ENCODE results near the gene SLC15A3. TPM values are rescaled to one million over a fixed set of nuclear protein-coding genes. Genes with fewer than 3 reads are reported as not detected.

SLC15A3 gene
- total RNA-seq, 2 experiments from 2014 or later = 12.6 to 41.4 TPM

DNA sequence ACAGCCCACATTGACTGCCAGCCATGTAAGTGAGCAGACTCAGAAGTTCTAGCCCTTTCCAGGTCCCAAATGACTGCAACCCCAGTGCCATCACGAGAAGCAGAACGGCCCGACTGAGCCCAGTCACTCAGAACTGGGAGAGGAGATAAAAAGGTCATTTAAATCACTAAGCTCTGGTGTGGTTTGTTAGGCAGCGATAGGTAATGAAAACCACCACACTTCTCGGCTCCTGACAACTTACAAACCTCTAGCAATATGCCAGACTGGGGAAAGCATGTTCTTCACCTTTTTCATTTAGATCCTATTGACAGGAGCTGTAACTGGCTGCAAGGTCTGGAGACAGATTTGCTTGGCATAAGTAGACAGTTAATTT lies 6.7 kb downstream of the SLC15A3 start:
- intact Hi-C loops (cut with micrococcal nuclease; ENCODE audit: unreplicated experiment) = no loop called here
- no peaks in the 10 kb centered on the region for H3K9me2 ChIP-seq (ENCODE audit: insufficient read depth, low read length)
- POLR2A ChIA-PET = interaction anchor here (1.1 kb wide), 1 partner anchor 30 kb away, joined by 4 read pairs; no protein-coding TSS in a partner anchor
- CTCF ChIA-PET (ENCODE audit: unreplicated experiment) = no interaction called here
- no peak overlapping the region for H2AFZ ChIP-seq (ENCODE audit: low read length)
- DNase-seq (ENCODE audit: low spot score) = no peak
- BruUV-seq (replicated peaks) = no TSS peak
- H3K79me2 ChIP-seq (ENCODE audit: insufficient read depth, low read depth, low read length) = peaks cover 3% of the 10 kb centered on the region; the same call in 1 of the 2 replicates
- H3K4me3 ChIP-seq (ENCODE audit: low read depth, low read length, poor library complexity, severe bottlenecking) = no peak overlapping the region
- peaks cover 13% of the 10 kb centered on the region; the same call in 1 of the 2 replicates for H3K36me3 ChIP-seq (ENCODE audit: insufficient read depth, low read length)
- H3K4me2 ChIP-seq (ENCODE audit: low read length) = no peak overlapping the region
- H4K20me1 ChIP-seq (ENCODE audit: insufficient read depth, low read length) = no peaks in the 10 kb centered on the region
- no peak overlapping the region for H3K27ac ChIP-seq (ENCODE audit: low read depth, low read length, poor library complexity, severe bottlenecking)
- no peak for TF ChIP-seq EZH2phosphoT487 (IDR thresholded peaks at IDR 0.05; ENCODE audit: borderline replicate concordance, low read depth, low read length)
- TF ChIP-seq, protein P1, sequence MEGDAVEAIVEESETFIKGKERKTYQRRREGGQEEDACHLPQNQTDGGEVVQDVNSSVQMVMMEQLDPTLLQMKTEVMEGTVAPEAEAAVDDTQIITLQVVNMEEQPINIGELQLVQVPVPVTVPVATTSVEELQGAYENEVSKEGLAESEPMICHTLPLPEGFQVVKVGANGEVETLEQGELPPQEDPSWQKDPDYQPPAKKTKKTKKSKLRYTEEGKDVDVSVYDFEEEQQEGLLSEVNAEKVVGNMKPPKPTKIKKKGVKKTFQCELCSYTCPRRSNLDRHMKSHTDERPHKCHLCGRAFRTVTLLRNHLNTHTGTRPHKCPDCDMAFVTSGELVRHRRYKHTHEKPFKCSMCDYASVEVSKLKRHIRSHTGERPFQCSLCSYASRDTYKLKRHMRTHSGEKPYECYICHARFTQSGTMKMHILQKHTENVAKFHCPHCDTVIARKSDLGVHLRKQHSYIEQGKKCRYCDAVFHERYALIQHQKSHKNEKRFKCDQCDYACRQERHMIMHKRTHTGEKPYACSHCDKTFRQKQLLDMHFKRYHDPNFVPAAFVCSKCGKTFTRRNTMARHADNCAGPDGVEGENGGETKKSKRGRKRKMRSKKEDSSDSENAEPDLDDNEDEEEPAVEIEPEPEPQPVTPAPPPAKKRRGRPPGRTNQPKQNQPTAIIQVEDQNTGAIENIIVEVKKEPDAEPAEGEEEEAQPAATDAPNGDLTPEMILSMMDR (conservative IDR thresholded peaks at IDR 0.05; ENCODE audit: low read length) = no peak
- no peaks in the 10 kb centered on the region for H3K9me3 ChIP-seq (ENCODE audit: low read length)
- peaks cover 30% of the 10 kb centered on the region for H3K4me1 ChIP-seq (ENCODE audit: insufficient read depth, low read length, poor library complexity, severe bottlenecking)

DNA sequence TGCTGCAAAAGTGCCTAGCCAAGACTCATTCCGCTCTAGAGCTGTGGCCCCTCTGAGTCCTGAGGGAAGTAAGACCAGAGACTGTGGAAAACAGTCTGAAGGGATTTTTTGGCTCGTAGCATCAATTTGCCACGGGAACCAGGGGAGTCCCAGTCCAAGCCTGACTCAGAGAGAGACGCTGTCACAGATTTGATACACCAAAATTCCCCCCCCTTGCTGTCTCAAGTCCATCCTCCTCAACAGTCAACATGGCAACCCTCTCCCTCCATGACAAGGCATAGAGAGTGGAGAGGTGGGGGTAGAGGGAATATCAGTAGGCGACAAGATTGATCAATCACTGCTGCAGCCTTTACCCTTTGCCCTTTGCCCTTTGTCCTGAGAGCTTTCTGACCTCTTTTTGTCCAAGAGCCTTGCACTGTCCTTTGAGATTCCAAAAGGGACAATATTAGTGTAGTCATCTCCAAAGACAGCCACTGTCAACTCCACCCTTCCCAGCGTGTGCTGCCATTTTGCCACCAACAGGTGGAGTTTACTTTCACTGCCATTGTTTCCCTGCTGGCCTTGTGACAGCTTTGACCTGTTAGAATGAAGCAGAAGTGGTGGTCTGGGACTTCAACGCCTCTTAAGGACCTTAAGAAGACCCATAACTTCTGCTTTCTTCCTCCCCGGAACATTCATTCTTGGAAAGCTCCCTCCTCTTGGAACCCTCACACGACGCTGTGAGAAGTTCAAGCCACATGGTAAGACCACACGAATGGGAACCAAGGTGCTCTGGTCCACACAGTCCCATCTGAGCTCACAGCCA lies 7.3 kb downstream of the SLC15A3 start:
- peaks cover 24% of the 10 kb centered on the region for H3K4me1 ChIP-seq (ENCODE audit: insufficient read depth, low read length, poor library complexity, severe bottlenecking)
- H3K9me3 ChIP-seq (ENCODE audit: low read length) = no peaks in the 10 kb centered on the region
- ChIA-PET CTCF (ENCODE audit: unreplicated experiment) (no interaction called here), POLR2A (interaction anchor here (0.5 to 1.1 kb wide), 2 partner anchors 29 to 199 kb away, joined by 3 to 4 read pairs; no protein-coding TSS in a partner anchor)
- BruUV-seq (replicated peaks) = no TSS peak
- no peak for TF ChIP-seq EZH2phosphoT487 (IDR thresholded peaks at IDR 0.05; ENCODE audit: borderline replicate concordance, low read depth, low read length)
- TF ChIP-seq, protein P1 (conservative IDR thresholded peaks at IDR 0.05; ENCODE audit: low read length) = peak; percentile 63
- no peak for DNase-seq (ENCODE audit: low spot score)
- H2AFZ ChIP-seq (ENCODE audit: low read length) = no peak overlapping the region
- H3K4me2 ChIP-seq (ENCODE audit: low read length) = no peak overlapping the region
- intact Hi-C loops (cut with micrococcal nuclease; ENCODE audit: unreplicated experiment) = no loop called here
- H4K20me1 ChIP-seq (ENCODE audit: insufficient read depth, low read length) = no peaks in the 10 kb centered on the region
- H3K27ac ChIP-seq (ENCODE audit: low read depth, low read length, poor library complexity, severe bottlenecking) = no peak overlapping the region
- no peak overlapping the region for H3K4me3 ChIP-seq (ENCODE audit: low read depth, low read length, poor library complexity, severe bottlenecking)
- H3K79me2 ChIP-seq (ENCODE audit: insufficient read depth, low read depth, low read length) = peaks cover under 1% of the 10 kb centered on the region; the same call in 1 of the 2 replicates
- H3K36me3 ChIP-seq (ENCODE audit: insufficient read depth, low read length) = peaks cover 13% of the 10 kb centered on the region; the same call in 1 of the 2 replicates
- H3K9me2 ChIP-seq (ENCODE audit: insufficient read depth, low read length) = no peaks in the 10 kb centered on the region

All from OCI-LY7 (cell line).